ENCODE measurements around the gene CT45A5.
"Not testable (repeated sequence)": the region's sequence is repeated elsewhere in the genome, so short reads cannot be mapped to it uniquely, and the experiment has no call there.

The CT45A5 gene, protein sequence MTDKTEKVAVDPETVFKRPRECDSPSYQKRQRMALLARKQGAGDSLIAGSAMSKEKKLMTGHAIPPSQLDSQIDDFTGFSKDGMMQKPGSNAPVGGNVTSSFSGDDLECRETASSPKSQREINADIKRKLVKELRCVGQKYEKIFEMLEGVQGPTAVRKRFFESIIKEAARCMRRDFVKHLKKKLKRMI

DNA sequence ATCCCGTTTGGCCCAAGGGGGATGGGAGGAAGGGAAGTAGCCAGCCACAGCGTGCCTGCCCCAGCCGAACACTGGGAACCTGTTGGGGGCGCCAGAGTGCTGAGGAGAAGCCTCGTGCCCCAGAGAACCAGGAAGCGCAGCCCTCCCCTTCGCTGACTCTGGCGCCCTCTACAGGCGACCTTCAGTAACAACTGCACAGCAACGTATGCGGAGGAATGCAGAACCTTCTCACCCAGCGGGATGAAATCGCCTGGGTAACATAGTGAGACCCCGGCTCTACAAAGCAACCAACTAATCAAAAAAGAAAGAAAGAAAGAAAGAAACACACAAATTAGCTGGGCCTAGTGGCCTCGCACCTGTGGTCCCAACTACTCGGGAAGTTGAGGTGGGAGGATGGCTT, at the start of gene CT45A5:
Gene CT45A5 (minus strand): TSS at position 101 of the 400 bp plus-strand sequence. CDS start 3,774 bp downstream, outside the sequence.
- in situ Hi-C loops (cut with MboI; ENCODE audit: low sequenced_read_pairs); H3K36me3 ChIP-seq (replicated peaks); H3K9me3 ChIP-seq; H3K4me1 ChIP-seq; DNase-seq (ENCODE audit: low spot score in 2 of 2); H3K27me3 ChIP-seq (ENCODE audit: low read depth); H3K4me3 ChIP-seq: not testable (repeated sequence)

DNA sequence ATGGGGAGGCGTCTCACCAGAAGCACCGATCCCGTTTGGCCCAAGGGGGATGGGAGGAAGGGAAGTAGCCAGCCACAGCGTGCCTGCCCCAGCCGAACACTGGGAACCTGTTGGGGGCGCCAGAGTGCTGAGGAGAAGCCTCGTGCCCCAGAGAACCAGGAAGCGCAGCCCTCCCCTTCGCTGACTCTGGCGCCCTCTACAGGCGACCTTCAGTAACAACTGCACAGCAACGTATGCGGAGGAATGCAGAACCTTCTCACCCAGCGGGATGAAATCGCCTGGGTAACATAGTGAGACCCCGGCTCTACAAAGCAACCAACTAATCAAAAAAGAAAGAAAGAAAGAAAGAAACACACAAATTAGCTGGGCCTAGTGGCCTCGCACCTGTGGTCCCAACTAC, 34.6 kb upstream of the CT45A5 start, which contains the start of gene CT45A2:
Gene CT45A2 (minus strand): TSS at position 101 of the 400 bp plus-strand sequence. CDS start 3,747 bp downstream, outside the sequence.
- H3K4me1 ChIP-seq; H3K27me3 ChIP-seq (ENCODE audit: low read depth); in situ Hi-C loops (cut with MboI; ENCODE audit: low sequenced_read_pairs); DNase-seq (ENCODE audit: low spot score in 2 of 2); H3K4me3 ChIP-seq; H3K36me3 ChIP-seq (replicated peaks); H3K9me3 ChIP-seq: not testable (repeated sequence)

DNA sequence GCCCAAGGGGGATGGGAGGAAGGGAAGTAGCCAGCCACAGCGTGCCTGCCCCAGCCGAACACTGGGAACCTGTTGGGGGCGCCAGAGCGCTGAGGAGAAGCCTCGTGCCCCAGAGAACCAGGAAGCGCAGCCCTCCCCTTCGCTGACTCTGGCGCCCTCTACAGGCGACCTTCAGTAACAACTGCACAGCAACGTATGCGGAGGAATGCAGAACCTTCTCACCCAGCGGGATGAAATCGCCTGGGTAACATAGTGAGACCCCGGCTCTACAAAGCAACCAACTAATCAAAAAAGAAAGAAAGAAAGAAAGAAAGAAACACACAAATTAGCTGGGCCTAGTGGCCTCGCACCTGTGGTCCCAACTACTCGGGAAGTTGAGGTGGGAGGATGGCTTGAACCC, 17.4 kb upstream of the CT45A5 start, which contains the start of gene CT45A6:
Gene CT45A6 (minus strand): TSS at position 101 of the 400 bp plus-strand sequence. CDS start 3,794 bp downstream, outside the sequence.
- H3K9me3 ChIP-seq; DNase-seq (ENCODE audit: low spot score in 2 of 2); H3K4me1 ChIP-seq; H3K36me3 ChIP-seq (replicated peaks); H3K4me3 ChIP-seq; H3K27me3 ChIP-seq (ENCODE audit: low read depth); in situ Hi-C loops (cut with MboI; ENCODE audit: low sequenced_read_pairs): not testable (repeated sequence)

DNA sequence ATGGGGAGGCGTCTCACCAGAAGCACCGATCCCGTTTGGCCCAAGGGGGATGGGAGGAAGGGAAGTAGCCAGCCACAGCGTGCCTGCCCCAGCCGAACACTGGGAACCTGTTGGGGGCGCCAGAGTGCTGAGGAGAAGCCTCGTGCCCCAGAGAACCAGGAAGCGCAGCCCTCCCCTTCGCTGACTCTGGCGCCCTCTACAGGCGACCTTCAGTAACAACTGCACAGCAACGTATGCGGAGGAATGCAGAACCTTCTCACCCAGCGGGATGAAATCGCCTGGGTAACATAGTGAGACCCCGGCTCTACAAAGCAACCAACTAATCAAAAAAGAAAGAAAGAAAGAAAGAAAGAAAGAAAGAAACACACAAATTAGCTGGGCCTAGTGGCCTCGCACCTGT, 17.2 kb downstream of the CT45A5 start, which contains the start of gene CT45A3:
Gene CT45A3 (minus strand): TSS at position 101 of the 400 bp plus-strand sequence. CDS start 3,747 bp downstream, outside the sequence.
- H3K4me1 ChIP-seq; H3K36me3 ChIP-seq (replicated peaks); H3K27me3 ChIP-seq (ENCODE audit: low read depth); H3K9me3 ChIP-seq; H3K4me3 ChIP-seq; in situ Hi-C loops (cut with MboI; ENCODE audit: low sequenced_read_pairs); DNase-seq (ENCODE audit: low spot score in 2 of 2): not testable (repeated sequence)

DNA sequence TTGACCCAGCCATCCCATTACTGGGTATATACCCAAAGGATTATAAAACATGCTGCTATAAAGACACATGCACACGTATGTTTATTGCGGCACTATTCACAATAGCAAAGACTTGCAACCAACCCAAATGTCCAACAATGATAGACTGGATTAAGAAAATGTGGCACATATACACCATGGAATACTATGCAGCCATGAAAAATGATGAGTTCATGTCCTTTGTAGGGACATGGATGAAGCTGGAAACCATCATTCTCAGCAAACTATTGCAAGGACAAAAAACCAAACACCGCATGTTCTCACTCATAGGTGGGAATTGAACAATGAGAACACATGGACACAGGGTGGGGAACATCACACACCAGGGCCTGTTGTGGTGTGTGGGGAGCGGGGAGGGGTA, 40.6 kb downstream of the CT45A5 start:
- H3K27me3 ChIP-seq (ENCODE audit: low read depth); DNase-seq (ENCODE audit: low spot score in 2 of 2); H3K9me3 ChIP-seq; in situ Hi-C loops (cut with MboI; ENCODE audit: low sequenced_read_pairs); H3K4me3 ChIP-seq; H3K36me3 ChIP-seq (replicated peaks); H3K4me1 ChIP-seq: not testable (repeated sequence)

DNA sequence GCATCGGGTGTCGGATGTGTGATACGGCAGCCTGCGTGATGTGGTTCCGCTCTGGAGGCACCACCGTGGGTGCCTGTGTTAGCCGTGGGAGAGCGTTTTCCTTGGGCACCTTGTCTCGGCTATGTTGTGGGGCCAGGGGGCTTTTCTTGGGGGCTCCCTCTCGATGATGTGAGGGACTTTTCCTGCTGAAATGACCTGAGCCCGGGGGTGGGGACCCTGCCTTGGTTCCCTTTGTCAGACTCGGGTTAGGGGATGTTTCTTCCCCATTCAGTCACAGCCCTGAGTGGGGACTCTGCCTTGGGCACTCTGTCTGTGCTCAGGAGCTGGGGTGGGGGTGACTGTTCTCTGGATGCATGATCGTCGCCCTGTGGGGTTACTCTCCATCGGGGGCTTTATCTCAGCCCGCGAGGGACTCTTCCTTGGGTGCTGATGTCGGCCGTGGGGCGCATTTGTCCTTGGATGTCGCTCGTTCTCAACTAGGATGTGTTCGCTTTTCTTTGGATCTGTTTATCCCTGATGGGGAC, 44.0 kb downstream of the CT45A5 start:
- DNase-seq (ENCODE audit: low spot score in 2 of 2) = no peak
- H3K36me3 ChIP-seq (replicated peaks) = no peaks in the 10 kb centered on the region
- H3K4me3 ChIP-seq = no peak overlapping the region
- no peaks in the 10 kb centered on the region for H3K9me3 ChIP-seq
- H3K4me1 ChIP-seq = no peaks in the 10 kb centered on the region
- in situ Hi-C loops (cut with MboI; ENCODE audit: low sequenced_read_pairs) = no loop called here
- H3K27me3 ChIP-seq (ENCODE audit: low read depth) = no peaks in the 10 kb centered on the region

DNA sequence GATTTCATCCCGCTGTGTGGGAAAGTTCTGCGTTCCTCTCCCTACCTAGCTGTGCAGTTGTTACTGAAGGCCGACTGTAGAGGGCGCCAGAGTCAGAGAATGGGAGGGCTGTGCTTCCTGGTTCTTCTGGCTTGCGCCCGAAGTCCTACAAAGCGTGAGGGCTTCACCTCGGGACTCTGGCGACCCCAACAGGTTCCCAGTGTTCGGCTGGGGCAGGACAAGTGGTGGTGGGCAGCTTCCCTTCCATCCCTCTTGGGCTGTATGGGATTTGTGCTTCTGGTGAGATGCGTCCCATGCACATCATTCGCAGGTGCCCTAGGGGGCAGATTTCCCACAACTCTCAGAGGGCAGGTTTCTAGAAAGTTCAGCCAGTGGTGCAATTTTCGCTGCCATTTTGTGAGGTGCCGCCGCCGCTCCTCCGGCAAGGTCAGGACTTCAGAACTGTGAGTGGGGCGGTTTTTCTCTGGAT, 44.6 kb downstream of the CT45A5 start:
- no peaks in the 10 kb centered on the region for H3K27me3 ChIP-seq (ENCODE audit: low read depth)
- H3K4me3 ChIP-seq = peak overlapping the region; percentile 7; the same call in 1 of the 2 replicates
- H3K9me3 ChIP-seq = no peaks in the 10 kb centered on the region
- H3K36me3 ChIP-seq (replicated peaks) = no peaks in the 10 kb centered on the region
- peak; percentile 33 to 86 for DNase-seq (ENCODE audit: low spot score in 2 of 2)
- H3K4me1 ChIP-seq = no peaks in the 10 kb centered on the region
- in situ Hi-C loops (cut with MboI; ENCODE audit: low sequenced_read_pairs) = no loop called here

DNA sequence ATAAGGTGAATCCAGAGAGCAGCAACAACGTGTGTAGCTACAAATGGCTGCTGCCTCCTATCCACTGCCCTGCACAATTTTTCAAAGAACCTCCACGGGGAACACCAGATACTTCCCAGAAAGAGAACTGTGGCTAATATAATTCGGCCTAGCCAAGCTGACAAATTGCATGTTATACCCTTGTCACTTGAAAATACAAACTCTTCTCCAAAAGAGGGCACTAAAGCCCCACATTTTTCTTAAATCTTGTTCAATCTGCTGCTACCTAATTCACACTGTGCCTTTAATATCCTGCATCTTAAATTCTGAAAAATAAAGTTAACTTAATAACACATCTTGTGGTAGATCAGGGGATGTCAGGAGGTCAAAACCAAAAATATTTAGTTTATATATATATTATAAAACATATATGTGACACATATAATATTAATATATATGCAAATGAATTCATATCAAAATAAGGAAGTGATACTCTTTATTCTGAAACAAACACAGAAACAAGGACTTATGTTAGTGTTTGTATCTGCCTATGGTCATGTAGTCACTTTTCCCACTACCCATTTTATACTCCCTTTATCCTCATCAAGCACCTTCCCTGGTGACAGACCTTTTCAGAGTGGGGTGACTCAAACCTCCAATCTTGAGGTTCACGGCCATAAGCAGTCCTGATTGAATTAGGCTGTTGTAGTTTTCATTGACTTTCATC, 47.8 kb downstream of the CT45A5 start:
- DNase-seq (ENCODE audit: low spot score in 2 of 2) = no peak
- Histone ChIP-seq H3K9me3 (no peaks in the 10 kb centered on the region), H3K36me3 (replicated peaks) (no peaks in the 10 kb centered on the region), H3K4me1 (no peaks in the 10 kb centered on the region), H3K27me3 (ENCODE audit: low read depth) (no peaks in the 10 kb centered on the region), H3K4me3 (no peak overlapping the region)
- in situ Hi-C loops (cut with MboI; ENCODE audit: low sequenced_read_pairs) = no loop called here

DNA sequence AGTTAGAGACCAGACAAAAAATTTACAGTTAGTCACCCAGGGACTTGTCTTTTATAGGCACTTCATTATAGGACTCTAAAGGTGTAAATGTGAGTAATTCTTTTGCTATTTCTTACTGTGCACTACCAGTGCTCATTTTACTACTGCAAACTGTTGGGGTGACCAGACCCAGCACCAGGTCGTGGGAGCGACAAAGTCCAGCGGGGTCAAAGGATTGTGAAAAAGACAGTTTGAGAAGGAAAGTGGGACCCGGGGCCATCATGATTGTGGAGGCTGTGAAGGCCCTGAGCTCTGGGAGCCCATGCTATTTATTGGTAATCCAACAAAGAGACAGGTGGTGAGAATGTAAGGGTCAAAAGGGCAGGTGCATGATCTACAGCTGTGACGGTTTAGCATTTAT, 50.6 kb downstream of the CT45A5 start:
- H3K9me3 ChIP-seq; DNase-seq (ENCODE audit: low spot score in 2 of 2); H3K4me1 ChIP-seq; H3K36me3 ChIP-seq (replicated peaks); H3K4me3 ChIP-seq; H3K27me3 ChIP-seq (ENCODE audit: low read depth); in situ Hi-C loops (cut with MboI; ENCODE audit: low sequenced_read_pairs): not testable (repeated sequence)

Data from HAP-1 (cell line).